GM21526 (cell line): ENCODE data around the gene PTPRA.
A peak's percentile ranks its signal among the peaks of the same experiment; 100 is the strongest.
"Not testable (repeated sequence)": the region's sequence is repeated elsewhere in the genome, so short reads cannot be mapped to it uniquely, and the experiment has no call there.

Experiments used
- ATAC-seq: cut with Tn5 transposase; IDR thresholded peaks from one replicate; pipeline ENCODE4 v1.9.1; 2021; ENCODE audit warnings: moderate library complexity; ENCODE audit not compliant: unreplicated experiment, low FRiP score

The PTPRA gene

GRCh38 chr20:3031524-3032147 lies 158.4 kb downstream of the PTPRA start:
- no peak for ATAC-seq

GRCh38 chr20:3032624-3033023 lies 159.3 kb downstream of the PTPRA start:
- no peak for ATAC-seq

GRCh38 chr20:3037654-3038053 lies 164.4 kb downstream of the PTPRA start:
- ATAC-seq: no peak

GRCh38 chr20:3038454-3038853 lies 165.2 kb downstream of the PTPRA start:
- no peak for ATAC-seq

GRCh38 chr20:3039426-3039825 lies 166.1 kb downstream of the PTPRA start:
- no peak for ATAC-seq

DNA sequence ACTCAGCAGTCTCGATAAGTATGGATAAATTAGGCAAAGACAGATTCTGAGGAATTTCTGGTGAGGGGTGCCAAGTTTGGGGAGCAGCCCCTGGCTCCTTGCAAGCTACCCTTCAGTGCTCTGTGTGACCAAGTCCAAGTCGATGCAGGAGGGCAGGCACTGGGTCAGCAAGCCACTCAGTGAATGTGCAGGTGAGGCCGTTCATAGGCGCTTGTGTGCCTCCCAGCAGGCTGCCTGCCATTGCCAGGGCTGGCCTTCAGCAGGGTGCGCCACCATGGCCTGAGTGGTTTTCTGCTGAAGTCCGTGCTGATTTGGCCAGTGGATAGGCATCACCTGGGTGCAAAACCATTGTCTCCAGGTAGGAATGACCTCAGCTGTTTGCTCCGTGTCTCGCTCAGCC lies 166.8 kb downstream of the PTPRA start:
- no peak for ATAC-seq

DNA sequence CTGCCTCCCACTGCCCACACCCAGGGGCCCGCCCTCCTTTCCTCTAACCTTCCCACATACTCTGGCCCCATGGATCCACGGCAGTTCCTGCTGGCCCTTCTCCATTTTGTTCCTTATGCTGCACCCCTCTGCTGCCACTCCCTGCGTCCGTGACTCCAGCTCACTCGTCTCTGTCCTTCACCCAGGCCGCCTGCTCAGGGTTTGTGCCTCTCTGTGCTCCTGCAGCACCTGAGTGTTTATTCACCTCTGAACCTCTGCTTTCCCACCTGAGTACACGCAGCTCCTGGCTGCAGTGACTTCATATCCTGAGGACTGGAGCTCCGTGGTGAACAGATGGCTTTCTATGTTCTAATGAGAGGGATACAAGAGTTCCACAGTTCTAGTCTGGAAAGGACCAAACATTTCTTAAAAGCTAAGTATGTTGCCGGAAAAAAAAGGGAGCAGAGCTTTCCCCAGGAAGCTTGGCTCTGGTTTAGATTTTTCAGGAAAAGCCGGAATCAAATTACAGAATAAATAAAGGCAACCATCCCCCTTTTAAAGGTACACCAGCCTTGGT lies 168.7 kb downstream of the PTPRA start:
- ATAC-seq: no peak

GRCh38 chr20:3042625-3043024 lies 169.3 kb downstream of the PTPRA start:
- no peak for ATAC-seq

- no peak for ATAC-seq
These were observed 170.0 kb downstream of the PTPRA start, which contains the start of gene GNRH2 for GRCh38 chr20:3043322-3043721. Gene GNRH2, plus strand, starts transcription at chr20:3043622. Its CDS starts 793 bp downstream, at chr20:3044415.

DNA sequence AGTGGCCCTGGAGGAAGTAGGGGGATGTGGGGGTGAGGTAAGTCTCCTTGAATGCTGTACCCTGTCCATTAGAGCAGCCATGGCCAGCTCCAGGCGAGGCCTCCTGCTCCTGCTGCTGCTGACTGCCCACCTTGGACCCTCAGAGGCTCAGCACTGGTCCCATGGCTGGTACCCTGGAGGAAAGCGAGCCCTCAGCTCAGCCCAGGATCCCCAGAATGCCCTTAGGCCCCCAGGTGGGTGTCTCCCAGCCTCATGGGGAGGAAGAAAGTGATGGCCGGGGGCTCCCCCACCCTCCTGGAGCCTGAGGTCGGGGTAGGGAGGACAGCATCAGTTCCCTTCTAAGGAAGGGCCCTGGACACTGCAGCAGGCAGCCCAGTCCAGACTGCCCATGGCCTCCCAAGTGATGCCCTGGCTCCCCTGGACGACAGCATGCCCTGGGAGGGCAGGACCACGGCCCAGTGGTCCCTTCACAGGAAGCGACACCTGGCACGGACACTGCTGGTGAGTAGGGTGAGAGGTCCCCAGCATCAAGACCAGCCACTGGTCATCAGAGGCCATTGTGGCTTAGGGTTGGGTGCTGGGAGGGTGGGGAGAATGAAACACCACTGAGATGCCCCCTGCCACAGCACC lies 171.2 kb downstream of the PTPRA start:
- ATAC-seq: no peak

GRCh38 chr20:3045042-3045815 lies 171.9 kb downstream of the PTPRA start:
- peak; percentile 42 for ATAC-seq

GRCh38 chr20:3045816-3046676 lies 172.8 kb downstream of the PTPRA start, which contains the start of gene MRPS26:
Gene MRPS26, plus strand, starts transcription at chr20:3046052. Its CDS starts 17 bp downstream, at chr20:3046069.
- ATAC-seq: peak; percentile 80

- no peak for ATAC-seq
These were observed 173.6 kb downstream of the PTPRA start for GRCh38 chr20:3046677-3047462.

- ATAC-seq: no peak
These were observed 174.5 kb downstream of the PTPRA start for GRCh38 chr20:3047486-3048419.

DNA sequence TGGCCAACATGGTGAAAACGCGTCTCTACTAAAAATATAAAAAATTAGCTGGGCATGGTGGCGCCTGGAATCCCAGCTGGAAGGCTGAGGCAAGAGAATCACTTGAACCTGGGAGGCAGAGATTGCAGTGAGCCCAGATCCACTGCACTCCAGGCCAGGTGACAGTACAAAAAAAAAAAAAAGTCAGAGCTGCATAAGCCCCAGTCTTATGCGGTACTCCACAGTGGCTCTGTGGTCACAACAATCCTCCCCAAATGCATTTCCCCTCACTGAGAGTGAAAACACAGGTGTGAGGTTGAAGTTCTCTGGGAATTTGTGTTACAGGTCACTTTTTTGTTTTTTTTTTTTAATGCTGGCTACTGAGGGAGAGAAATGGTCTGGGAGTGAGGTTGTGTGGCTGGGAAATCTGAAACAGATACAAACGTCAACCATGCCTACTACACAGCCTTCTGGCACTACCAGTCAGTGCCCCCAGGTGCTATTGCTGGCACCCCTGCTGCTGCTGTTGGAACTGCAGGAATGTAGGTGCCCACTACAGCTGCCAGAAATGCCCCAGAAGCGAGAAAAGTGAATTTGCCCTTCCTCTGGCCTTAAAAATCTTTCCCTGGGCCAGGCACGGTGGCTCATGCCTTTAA lies 178.2 kb downstream of the PTPRA start:
- ATAC-seq: no peak

- ATAC-seq: no peak
These were observed 186.2 kb downstream of the PTPRA start for GRCh38 chr20:3059489-3059888.

DNA sequence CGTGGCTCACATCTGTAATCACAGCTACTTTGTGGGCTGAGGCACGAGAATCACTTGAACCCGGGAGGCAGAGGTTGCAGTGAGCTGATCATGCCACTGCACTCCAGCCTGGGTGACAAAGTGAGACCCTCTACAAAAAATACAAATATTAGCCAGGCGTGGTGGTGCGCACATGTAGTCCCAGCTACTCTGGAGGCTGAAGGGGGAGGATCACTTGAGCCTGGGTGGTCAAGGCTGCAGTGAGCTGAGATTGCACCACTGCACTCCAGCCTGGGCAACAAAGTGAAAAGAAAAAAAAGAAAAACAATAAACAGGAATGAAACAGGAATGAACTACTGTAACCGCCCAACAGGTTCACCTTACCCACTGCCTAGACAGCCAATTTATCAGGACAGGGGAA lies 190.8 kb downstream of the PTPRA start:
- not testable (repeated sequence) for ATAC-seq
